GM12873 (cell line): ENCODE measurements around the gene STAB1.

Experiments
- CTCF ChIP-seq: IDR thresholded peaks from 2 replicates; pipeline ENCODE4 v1.5.1; 2012; ENCODE audit warnings: low read depth, mild to moderate bottlenecking, moderate library complexity, low read length, control low read depth; ENCODE audit not compliant: insufficient read depth; ENCODE audit errors: missing control alignments

Gene STAB1

GRCh38 chr3:52490939-52491526 is 4.1 kb upstream of the STAB1 start:
- TF ChIP-seq CTCF, result no peak

DNA sequence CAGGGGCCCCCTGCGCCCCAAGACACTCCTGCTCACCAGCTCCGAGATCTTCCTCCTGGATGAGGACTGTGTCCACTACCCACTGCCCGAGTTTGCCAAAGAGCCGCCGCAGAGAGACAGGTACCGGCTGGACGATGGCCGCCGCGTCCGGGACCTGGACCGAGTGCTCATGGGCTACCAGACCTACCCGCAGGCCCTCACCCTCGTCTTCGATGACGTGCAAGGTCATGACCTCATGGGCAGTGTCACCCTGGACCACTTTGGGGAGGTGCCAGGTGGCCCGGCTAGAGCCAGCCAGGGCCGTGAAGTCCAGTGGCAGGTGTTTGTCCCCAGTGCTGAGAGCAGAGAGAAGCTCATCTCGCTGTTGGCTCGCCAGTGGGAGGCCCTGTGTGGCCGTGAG is 3.1 kb upstream of the STAB1 start:
- no peak for TF ChIP-seq CTCF

GRCh38 chr3:52493232-52494017 is 1.7 kb upstream of the STAB1 start:
- no peak for TF ChIP-seq CTCF

DNA sequence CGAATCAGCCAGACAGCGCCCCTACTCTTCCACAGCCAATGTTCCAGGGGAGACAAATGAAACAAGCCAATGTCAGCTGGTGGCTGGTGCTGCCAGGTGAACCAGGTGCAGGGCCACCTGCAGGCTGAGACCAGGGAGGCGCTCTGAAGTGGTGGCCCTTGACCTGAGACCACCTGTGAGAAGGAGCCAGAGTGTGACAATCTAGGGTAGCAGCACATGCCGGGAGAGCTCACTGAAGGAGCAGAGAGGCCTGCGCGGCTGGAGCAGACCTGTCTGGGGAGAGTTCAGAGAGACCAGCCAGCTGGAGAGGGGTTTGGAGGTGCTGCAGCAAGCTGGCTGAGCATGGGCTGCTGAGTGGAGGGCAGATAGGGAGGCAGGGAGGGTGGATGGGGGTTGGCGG is 693 bp upstream of the STAB1 start:
- no peak for TF ChIP-seq CTCF

DNA sequence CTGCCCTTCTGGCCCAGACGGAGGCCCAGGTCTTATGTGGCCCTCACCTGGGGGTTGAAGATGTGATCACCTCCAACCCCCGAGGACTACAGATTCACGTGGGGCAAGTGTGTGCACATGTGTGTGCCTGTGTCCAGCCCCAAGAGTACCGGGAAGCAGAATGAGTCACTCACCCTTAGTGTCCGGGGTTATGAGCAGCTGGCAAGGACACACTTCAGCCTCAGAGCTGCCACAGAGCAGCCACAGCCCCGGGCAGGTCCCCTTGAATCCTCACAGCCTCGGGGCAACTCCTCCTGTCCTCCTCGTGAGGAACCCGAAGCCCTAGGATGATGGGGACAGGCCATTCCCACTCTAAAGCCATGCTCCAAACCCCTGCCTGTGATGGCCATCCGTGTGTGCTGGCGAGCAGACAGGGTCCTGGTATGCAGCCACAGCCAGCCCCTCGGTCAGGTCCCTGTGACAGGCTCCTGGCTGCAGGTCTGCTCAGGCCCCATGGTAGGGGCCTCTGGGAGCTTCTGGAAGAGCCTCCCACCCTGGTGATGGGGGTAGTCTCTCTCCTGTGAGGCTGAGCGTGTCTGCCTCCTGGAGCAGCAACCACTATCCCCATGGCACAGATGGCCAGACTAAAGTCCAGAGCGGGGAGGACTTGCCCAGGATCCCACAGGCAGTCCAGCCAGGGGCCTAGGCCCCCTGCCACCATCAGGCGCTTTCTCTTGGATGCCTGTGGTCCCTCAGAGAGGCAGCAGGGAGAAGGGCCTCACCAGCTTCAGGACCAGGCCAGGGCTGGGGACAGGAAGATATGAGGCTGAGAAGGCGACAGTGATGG is 852 bp downstream of the STAB1 start:
- TF ChIP-seq CTCF, result no peak

GRCh38 chr3:52498137-52499054 is 3.3 kb downstream of the STAB1 start:
- no peak for TF ChIP-seq CTCF
